Astrocyte (in vitro differentiated cells and primary cell): ENCODE data around the gene VPS72. TPM values are rescaled to one million over a fixed set of nuclear protein-coding genes. Genes with fewer than 3 reads are reported as not detected.

Source experiments
- DNase-seq: peaks from one replicate; pipeline ENCODE4 v3.0.0-alpha.2; 2010; ENCODE audit warnings: low read depth
- FAIRE-seq: peaks from 2 replicates; lab custom pipeline; 2011; peaks lifted over from hg19 to GRCh38; lab: Jason Lieb, UNC
- H2AFZ ChIP-seq: 2 replicates; pipeline ENCODE4 v1.6.0; 2012; ENCODE audit warnings: low read depth, low read length, inconsistent platforms
- H3K27ac ChIP-seq: 2 replicates; pipeline ENCODE4 v1.5.1; 2011; ENCODE audit warnings: low read depth, low read length, inconsistent platforms
- H3K27me3 ChIP-seq: 2 replicates; pipeline ENCODE4 v1.6.0; 2011; ENCODE audit warnings: low read length, inconsistent platforms; ENCODE audit not compliant: insufficient read depth
- H3K36me3 ChIP-seq: 2 replicates; pipeline ENCODE4 v1.5.1; 2011; ENCODE audit warnings: low read length, inconsistent platforms; ENCODE audit not compliant: insufficient read depth
- H3K4me1 ChIP-seq: 2 replicates; pipeline ENCODE4 v1.5.1; 2011; ENCODE audit warnings: low read length, inconsistent platforms; ENCODE audit not compliant: insufficient read depth
- H3K4me2 ChIP-seq: 2 replicates; pipeline ENCODE4 v1.6.0; 2012; ENCODE audit warnings: low read length, inconsistent platforms
- H3K4me3 ChIP-seq: 2 replicates; pipeline ENCODE4 v1.5.1; 2011; ENCODE audit warnings: low read depth, mild to moderate bottlenecking, low read length, inconsistent platforms; ENCODE audit not compliant: insufficient read depth
- H3K79me2 ChIP-seq: 2 replicates; pipeline ENCODE4 v1.6.0; 2012; ENCODE audit warnings: mild to moderate bottlenecking, low read length, inconsistent platforms; ENCODE audit not compliant: insufficient read depth
- H3K9ac ChIP-seq: 2 replicates; pipeline ENCODE4 v1.6.0; 2012; ENCODE audit warnings: mild to moderate bottlenecking, low read length, inconsistent platforms
- H3K9me3 ChIP-seq: 2 replicates; pipeline ENCODE4 v1.5.1; 2012; ENCODE audit warnings: low read depth, mild to moderate bottlenecking, low read length, inconsistent platforms; ENCODE audit not compliant: insufficient read depth
- H4K20me1 ChIP-seq: 2 replicates; pipeline ENCODE4 v1.6.0; 2012; ENCODE audit warnings: low read length, inconsistent platforms; ENCODE audit not compliant: insufficient read depth
- H3K27ac Mint-ChIP-seq: one replicate; pipeline ENCODE4 v1.8.0; 2021; ENCODE audit warnings: mild to moderate bottlenecking, mixed read lengths; ENCODE audit not compliant: unreplicated experiment
- H3K27me3 Mint-ChIP-seq: one replicate; pipeline ENCODE4 v1.8.0; 2021; ENCODE audit warnings: low read depth, mixed read lengths; ENCODE audit not compliant: unreplicated experiment
- H3K36me3 Mint-ChIP-seq: one replicate; pipeline ENCODE4 v1.8.0; 2021; ENCODE audit warnings: low read depth, mixed read lengths; ENCODE audit not compliant: unreplicated experiment
- H3K4me1 Mint-ChIP-seq: one replicate; pipeline ENCODE4 v1.8.0; 2021; ENCODE audit warnings: low read depth, mixed read lengths; ENCODE audit not compliant: unreplicated experiment
- H3K4me3 Mint-ChIP-seq: one replicate; pipeline ENCODE4 v1.8.0; 2021; ENCODE audit warnings: mild to moderate bottlenecking, moderate library complexity, mixed read lengths; ENCODE audit not compliant: unreplicated experiment
- H3K9me3 Mint-ChIP-seq: one replicate; pipeline ENCODE4 v1.8.0; 2021; ENCODE audit warnings: mild to moderate bottlenecking, mixed read lengths; ENCODE audit not compliant: unreplicated experiment
- EZH2 ChIP-seq: IDR thresholded peaks from 2 replicates; pipeline ENCODE4 v1.6.1; 2012; ENCODE audit warnings: mild to moderate bottlenecking, low read length, inconsistent platforms; ENCODE audit not compliant: insufficient read depth
- total RNA-seq: library from RNA; stranded (reverse); gene quantifications from 2 replicates; pipeline ENCODE4 v1.2.1, GENCODE V29; 2021
- TF ChIP-seq, protein P1 (sequence below): IDR thresholded peaks from 2 replicates; pipeline ENCODE4 v1.5.1; 2011; ENCODE audit warnings: low read depth, mild to moderate bottlenecking, inconsistent platforms, low read length, moderate library complexity; ENCODE audit not compliant: insufficient read depth

VPS72 gene
- total RNA-seq, 1 donor from 2014 or later, result 59.0 TPM

GRCh38 chr1:151156515-151156819 is 33.5 kb downstream of the VPS72 start, which contains the start of gene TNFAIP8L2:
Gene TNFAIP8L2, plus strand, starts transcription at chr1:151156649. Its CDS starts 2,049 bp downstream, at chr1:151158698.
- no peak within 1 kb of the TSS for H3K27ac Mint-ChIP-seq

GRCh38 chr1:151147665-151148064 is 42.3 kb downstream of the VPS72 start:
- Mint-ChIP-seq H3K4me3 (no peak overlapping the region), H3K27ac (peak overlapping the region; percentile 77)

More at GRCh38 chr1:151156515-151156819, 33.5 kb downstream of the VPS72 start, which contains the start of gene TNFAIP8L2:
- no peaks in the 10 kb centered on the region for H3K27me3 ChIP-seq
- H3K79me2 ChIP-seq, result no peaks in the 10 kb centered on the region
- no peak within 1 kb of the TSS for H3K27ac ChIP-seq
- no peak within 1 kb of the TSS for H3K4me2 ChIP-seq
- H3K9ac ChIP-seq, result no peak within 1 kb of the TSS
- Mint-ChIP-seq H3K36me3 (peaks cover 9% of the 10 kb centered on the region), H3K4me3 (no peak within 1 kb of the TSS), H3K9me3 (no peaks in the 10 kb centered on the region), H3K27me3 (no peaks in the 10 kb centered on the region), H3K4me1 (no peaks in the 10 kb centered on the region)
- no peak for DNase-seq
- TF ChIP-seq, protein P1, sequence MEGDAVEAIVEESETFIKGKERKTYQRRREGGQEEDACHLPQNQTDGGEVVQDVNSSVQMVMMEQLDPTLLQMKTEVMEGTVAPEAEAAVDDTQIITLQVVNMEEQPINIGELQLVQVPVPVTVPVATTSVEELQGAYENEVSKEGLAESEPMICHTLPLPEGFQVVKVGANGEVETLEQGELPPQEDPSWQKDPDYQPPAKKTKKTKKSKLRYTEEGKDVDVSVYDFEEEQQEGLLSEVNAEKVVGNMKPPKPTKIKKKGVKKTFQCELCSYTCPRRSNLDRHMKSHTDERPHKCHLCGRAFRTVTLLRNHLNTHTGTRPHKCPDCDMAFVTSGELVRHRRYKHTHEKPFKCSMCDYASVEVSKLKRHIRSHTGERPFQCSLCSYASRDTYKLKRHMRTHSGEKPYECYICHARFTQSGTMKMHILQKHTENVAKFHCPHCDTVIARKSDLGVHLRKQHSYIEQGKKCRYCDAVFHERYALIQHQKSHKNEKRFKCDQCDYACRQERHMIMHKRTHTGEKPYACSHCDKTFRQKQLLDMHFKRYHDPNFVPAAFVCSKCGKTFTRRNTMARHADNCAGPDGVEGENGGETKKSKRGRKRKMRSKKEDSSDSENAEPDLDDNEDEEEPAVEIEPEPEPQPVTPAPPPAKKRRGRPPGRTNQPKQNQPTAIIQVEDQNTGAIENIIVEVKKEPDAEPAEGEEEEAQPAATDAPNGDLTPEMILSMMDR, result no peak
- TF ChIP-seq EZH2, result no peak
- peaks cover 9% of the 10 kb centered on the region for H3K36me3 ChIP-seq
- no peaks in the 10 kb centered on the region for H3K4me1 ChIP-seq
- no peak for FAIRE-seq
- H4K20me1 ChIP-seq, result peaks cover 4% of the 10 kb centered on the region
- H2AFZ ChIP-seq, result no peak within 1 kb of the TSS
- no peaks in the 10 kb centered on the region for H3K9me3 ChIP-seq
- H3K4me3 ChIP-seq, result no peak within 1 kb of the TSS

GRCh38 chr1:151147132-151147503 is 42.9 kb downstream of the VPS72 start:
- TF ChIP-seq, protein P1, result no peak
- TF ChIP-seq EZH2, result no peak
- no peak for DNase-seq
- peaks cover 12% of the 10 kb centered on the region for H4K20me1 ChIP-seq
- H3K9me3 Mint-ChIP-seq, result no peaks in the 10 kb centered on the region
- H3K4me2 ChIP-seq, result peak overlapping the region; percentile 84
- peak overlapping the region; percentile 80 for H2AFZ ChIP-seq
- H3K36me3 ChIP-seq, result no peaks in the 10 kb centered on the region
- H3K9me3 ChIP-seq, result no peaks in the 10 kb centered on the region
- FAIRE-seq, result no peak
- H3K4me3 ChIP-seq, result peak overlapping the region; percentile 71
- peak overlapping the region; percentile 1 for H3K27ac ChIP-seq
- peak overlapping the region; percentile 85 for H3K27ac Mint-ChIP-seq
- peaks cover 16% of the 10 kb centered on the region for H3K4me1 Mint-ChIP-seq
- peak overlapping the region; percentile 81 for H3K9ac ChIP-seq
- peaks cover 2% of the 10 kb centered on the region for H3K27me3 ChIP-seq
- H3K4me1 ChIP-seq, result peaks cover 14% of the 10 kb centered on the region
- H3K27me3 Mint-ChIP-seq, result peaks cover 18% of the 10 kb centered on the region
- H3K79me2 ChIP-seq, result no peaks in the 10 kb centered on the region
- peak overlapping the region; percentile 91 for H3K4me3 Mint-ChIP-seq
- H3K36me3 Mint-ChIP-seq, result peaks cover 5% of the 10 kb centered on the region

More at GRCh38 chr1:151147665-151148064, 42.3 kb downstream of the VPS72 start:
- Mint-ChIP-seq H3K9me3 (no peaks in the 10 kb centered on the region), H3K4me1 (peaks cover 16% of the 10 kb centered on the region), H3K27me3 (peaks cover 18% of the 10 kb centered on the region), H3K36me3 (peaks cover 5% of the 10 kb centered on the region)
- peaks cover 2% of the 10 kb centered on the region for H3K27me3 ChIP-seq
- no peak for FAIRE-seq
- no peak overlapping the region for H3K9ac ChIP-seq
- no peak for DNase-seq
- H3K4me3 ChIP-seq, result no peak overlapping the region
- no peak overlapping the region for H2AFZ ChIP-seq
- no peaks in the 10 kb centered on the region for H3K36me3 ChIP-seq
- H3K4me1 ChIP-seq, result peaks cover 14% of the 10 kb centered on the region
- peaks cover 12% of the 10 kb centered on the region for H4K20me1 ChIP-seq
- no peak overlapping the region for H3K27ac ChIP-seq
- no peaks in the 10 kb centered on the region for H3K79me2 ChIP-seq
- TF ChIP-seq, protein P1, result no peak
- no peak overlapping the region for H3K4me2 ChIP-seq
- H3K9me3 ChIP-seq, result no peaks in the 10 kb centered on the region
